Measurements from ENCODE around the gene RFX7.
A peak's percentile ranks its signal among the peaks of the same experiment; 100 is the strongest.

Gene RFX7

DNA sequence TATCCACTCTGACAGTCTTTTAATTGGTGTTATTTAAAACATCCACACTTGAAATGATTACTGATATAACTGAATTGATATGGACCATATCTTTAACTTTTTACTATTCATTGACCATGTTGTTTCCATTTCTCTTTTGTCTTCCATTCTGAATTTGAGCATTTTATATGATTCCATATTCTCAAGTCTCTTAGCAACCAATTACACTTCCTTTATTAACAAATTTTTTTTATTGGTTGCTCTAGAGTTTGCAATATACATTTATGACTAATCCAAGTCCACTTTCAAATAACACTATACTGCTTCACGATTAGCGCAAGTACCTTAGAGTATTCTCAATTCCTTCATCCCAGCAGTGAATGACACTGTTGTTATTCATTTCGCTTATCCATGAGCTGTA lies 16.4 kb downstream of the RFX7 start:
- no peaks in the 10 kb centered on the region for H3K4me1 ChIP-seq (ENCODE audit: control insufficient read depth, insufficient read depth, low read length, poor library complexity, severe bottlenecking)
- WGBS, 2 experiments (ENCODE audit: insufficient coverage in 2 of 2): 70% methylated on average over 2 of the region's 3 CpGs; no CpG with 5 or more reads in 1 of the 2 experiments
- H3K27ac ChIP-seq (ENCODE audit: low read depth, low read length, severe bottlenecking): no peak overlapping the region
- no peak overlapping the region for H3K4me3 ChIP-seq (ENCODE audit: extremely low read depth, insufficient read depth, low read length, poor library complexity, severe bottlenecking)
- peaks cover 40% of the 10 kb centered on the region for H3K9me3 ChIP-seq (ENCODE audit: control insufficient read depth, low read length)
- H3K36me3 ChIP-seq (ENCODE audit: control insufficient read depth, insufficient read depth, low read length): peaks cover 61% of the 10 kb centered on the region

DNA sequence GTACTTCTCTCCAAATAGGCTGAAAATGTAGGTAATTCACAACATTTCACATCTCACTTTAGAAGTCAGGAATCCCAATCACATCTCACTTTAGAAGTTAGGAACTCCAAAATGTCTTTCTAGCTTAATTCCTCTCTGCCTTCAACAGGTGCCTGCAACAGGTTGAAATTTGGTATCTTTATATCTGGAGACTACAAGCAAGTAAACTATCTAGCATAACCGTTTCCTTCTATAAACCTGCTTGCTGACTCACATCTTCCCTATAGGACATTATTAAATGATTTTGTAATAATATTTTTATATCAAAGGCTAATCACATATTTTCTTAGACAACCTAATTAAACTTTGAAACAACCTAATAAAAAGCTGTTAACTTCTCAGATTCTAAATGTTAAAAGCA lies 18.2 kb downstream of the RFX7 start:
- H3K27ac ChIP-seq (ENCODE audit: low read depth, low read length, severe bottlenecking): no peak overlapping the region
- H3K36me3 ChIP-seq (ENCODE audit: control insufficient read depth, insufficient read depth, low read length): peaks cover 43% of the 10 kb centered on the region
- no CpG with 5 or more reads among the region's 1 CpG for WGBS, 2 experiments (ENCODE audit: insufficient coverage in 2 of 2)
- H3K9me3 ChIP-seq (ENCODE audit: control insufficient read depth, low read length): peaks cover 30% of the 10 kb centered on the region
- H3K4me3 ChIP-seq (ENCODE audit: extremely low read depth, insufficient read depth, low read length, poor library complexity, severe bottlenecking): no peak overlapping the region
- no peaks in the 10 kb centered on the region for H3K4me1 ChIP-seq (ENCODE audit: control insufficient read depth, insufficient read depth, low read length, poor library complexity, severe bottlenecking)

DNA sequence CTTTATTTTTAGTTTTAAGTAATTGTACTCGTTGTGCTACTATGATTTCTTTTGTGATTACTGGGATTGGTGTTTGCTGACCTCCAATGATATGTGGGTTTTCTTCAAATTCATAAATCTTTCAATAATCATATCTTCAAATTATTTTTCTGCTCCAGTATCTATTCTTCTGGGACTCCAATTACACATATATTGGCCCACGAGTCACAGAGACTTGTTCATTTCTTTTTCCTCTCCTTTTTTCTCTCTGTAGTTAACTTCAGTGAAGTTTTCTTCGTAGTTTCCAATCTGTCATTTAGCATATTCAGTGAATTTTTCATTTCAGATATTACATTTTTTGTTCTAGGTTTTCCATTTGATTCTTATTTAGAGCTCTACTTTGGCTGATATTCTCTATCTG lies 21.4 kb downstream of the RFX7 start:
- 100% methylated on average over 1 of the region's 3 CpGs; no CpG with 5 or more reads in 1 of the 2 experiments for WGBS, 2 experiments (ENCODE audit: insufficient coverage in 2 of 2)
- Histone ChIP-seq H3K27ac (ENCODE audit: low read depth, low read length, severe bottlenecking) (no peak overlapping the region), H3K9me3 (ENCODE audit: control insufficient read depth, low read length) (peaks cover 10% of the 10 kb centered on the region), H3K4me1 (ENCODE audit: control insufficient read depth, insufficient read depth, low read length, poor library complexity, severe bottlenecking) (no peaks in the 10 kb centered on the region), H3K36me3 (ENCODE audit: control insufficient read depth, insufficient read depth, low read length) (peaks cover 32% of the 10 kb centered on the region), H3K4me3 (ENCODE audit: extremely low read depth, insufficient read depth, low read length, poor library complexity, severe bottlenecking) (no peak overlapping the region)

GRCh38 chr15:56217341-56217740 lies 26.3 kb downstream of the RFX7 start:
- H3K36me3 ChIP-seq (ENCODE audit: control insufficient read depth, insufficient read depth, low read length): peaks cover 18% of the 10 kb centered on the region
- H3K4me1 ChIP-seq (ENCODE audit: control insufficient read depth, insufficient read depth, low read length, poor library complexity, severe bottlenecking): no peaks in the 10 kb centered on the region
- H3K27ac ChIP-seq (ENCODE audit: low read depth, low read length, severe bottlenecking): no peak overlapping the region
- H3K9me3 ChIP-seq (ENCODE audit: control insufficient read depth, low read length): no peaks in the 10 kb centered on the region
- no peak overlapping the region for H3K4me3 ChIP-seq (ENCODE audit: extremely low read depth, insufficient read depth, low read length, poor library complexity, severe bottlenecking)

DNA sequence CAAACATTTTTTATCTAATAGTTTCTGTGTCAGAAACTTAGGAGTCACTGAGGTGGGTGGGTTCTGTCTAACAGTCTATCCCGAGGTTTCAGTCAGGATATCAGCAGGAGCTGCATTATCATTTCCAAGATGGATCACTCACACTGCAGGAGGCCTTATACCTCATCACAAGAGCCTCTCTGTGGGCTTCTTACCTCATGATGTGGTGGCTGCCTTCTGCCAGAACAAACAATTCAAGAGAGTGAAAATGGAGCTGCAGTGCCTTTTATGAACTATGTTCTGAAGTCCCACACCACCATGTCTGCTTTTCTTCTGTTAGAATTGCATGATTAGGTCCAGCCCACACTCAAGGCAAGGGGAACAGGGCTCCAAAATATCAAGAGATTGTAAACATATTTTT lies 27.9 kb downstream of the RFX7 start:
- H3K4me3 ChIP-seq (ENCODE audit: extremely low read depth, insufficient read depth, low read length, poor library complexity, severe bottlenecking): no peak overlapping the region
- H3K4me1 ChIP-seq (ENCODE audit: control insufficient read depth, insufficient read depth, low read length, poor library complexity, severe bottlenecking): no peaks in the 10 kb centered on the region
- no peaks in the 10 kb centered on the region for H3K9me3 ChIP-seq (ENCODE audit: control insufficient read depth, low read length)
- 0% methylated on average over 1 of the region's 1 CpG; no CpG with 5 or more reads in 1 of the 2 experiments for whole genome bisulfite sequencing, 2 experiments (ENCODE audit: insufficient coverage in 2 of 2)
- H3K36me3 ChIP-seq (ENCODE audit: control insufficient read depth, insufficient read depth, low read length): peaks cover 28% of the 10 kb centered on the region
- H3K27ac ChIP-seq (ENCODE audit: low read depth, low read length, severe bottlenecking): no peak overlapping the region

- Histone ChIP-seq H3K9me3 (ENCODE audit: control insufficient read depth, low read length) (no peaks in the 10 kb centered on the region), H3K36me3 (ENCODE audit: control insufficient read depth, insufficient read depth, low read length) (peaks cover 16% of the 10 kb centered on the region), H3K4me1 (ENCODE audit: control insufficient read depth, insufficient read depth, low read length, poor library complexity, severe bottlenecking) (no peaks in the 10 kb centered on the region), H3K4me3 (ENCODE audit: extremely low read depth, insufficient read depth, low read length, poor library complexity, severe bottlenecking) (no peak overlapping the region), H3K27ac (ENCODE audit: low read depth, low read length, severe bottlenecking) (no peak overlapping the region)
- WGBS, 2 experiments (ENCODE audit: insufficient coverage in 2 of 2): 100% methylated on average over 1 of the region's 4 CpGs; no CpG with 5 or more reads in 1 of the 2 experiments
These were observed 31.6 kb downstream of the RFX7 start for GRCh38 chr15:56211960-56212550.

GRCh38 chr15:56211064-56211463 lies 32.6 kb downstream of the RFX7 start:
- Histone ChIP-seq H3K36me3 (ENCODE audit: control insufficient read depth, insufficient read depth, low read length) (peaks cover 16% of the 10 kb centered on the region), H3K27ac (ENCODE audit: low read depth, low read length, severe bottlenecking) (no peak overlapping the region), H3K4me1 (ENCODE audit: control insufficient read depth, insufficient read depth, low read length, poor library complexity, severe bottlenecking) (no peaks in the 10 kb centered on the region), H3K9me3 (ENCODE audit: control insufficient read depth, low read length) (no peaks in the 10 kb centered on the region), H3K4me3 (ENCODE audit: extremely low read depth, insufficient read depth, low read length, poor library complexity, severe bottlenecking) (no peak overlapping the region)

DNA sequence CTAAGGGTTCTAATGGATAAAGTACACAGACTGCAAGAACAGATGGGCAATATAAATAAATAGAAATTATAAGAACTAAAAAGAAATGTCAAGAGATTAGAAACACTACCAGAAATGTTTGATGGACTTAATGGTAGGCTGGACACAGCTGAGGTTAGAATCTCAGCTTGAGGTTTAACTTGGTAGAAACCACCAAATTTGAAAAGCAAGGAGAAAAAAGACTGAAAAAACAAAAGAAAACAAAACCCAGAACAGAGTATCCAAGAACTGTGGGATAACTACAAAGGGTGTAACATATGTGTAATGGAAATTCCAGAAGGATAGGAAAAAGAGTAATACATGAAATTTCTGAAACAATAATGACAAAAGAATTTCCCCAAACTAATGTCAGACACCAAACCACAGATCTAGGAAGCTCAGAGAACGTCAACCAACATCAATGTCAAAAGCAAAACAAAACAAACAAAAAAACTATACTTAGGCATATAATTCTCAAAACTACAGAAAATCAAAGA lies 35.0 kb downstream of the RFX7 start:
- H3K4me3 ChIP-seq (ENCODE audit: extremely low read depth, insufficient read depth, low read length, poor library complexity, severe bottlenecking): no peak overlapping the region
- no CpG with 5 or more reads among the region's 1 CpG for WGBS, 2 experiments (ENCODE audit: insufficient coverage in 2 of 2)
- H3K27ac ChIP-seq (ENCODE audit: low read depth, low read length, severe bottlenecking): no peak overlapping the region
- no peaks in the 10 kb centered on the region for H3K9me3 ChIP-seq (ENCODE audit: control insufficient read depth, low read length)
- H3K36me3 ChIP-seq (ENCODE audit: control insufficient read depth, insufficient read depth, low read length): peaks cover 11% of the 10 kb centered on the region
- peaks cover 13% of the 10 kb centered on the region for H3K4me1 ChIP-seq (ENCODE audit: control insufficient read depth, insufficient read depth, low read length, poor library complexity, severe bottlenecking)

DNA sequence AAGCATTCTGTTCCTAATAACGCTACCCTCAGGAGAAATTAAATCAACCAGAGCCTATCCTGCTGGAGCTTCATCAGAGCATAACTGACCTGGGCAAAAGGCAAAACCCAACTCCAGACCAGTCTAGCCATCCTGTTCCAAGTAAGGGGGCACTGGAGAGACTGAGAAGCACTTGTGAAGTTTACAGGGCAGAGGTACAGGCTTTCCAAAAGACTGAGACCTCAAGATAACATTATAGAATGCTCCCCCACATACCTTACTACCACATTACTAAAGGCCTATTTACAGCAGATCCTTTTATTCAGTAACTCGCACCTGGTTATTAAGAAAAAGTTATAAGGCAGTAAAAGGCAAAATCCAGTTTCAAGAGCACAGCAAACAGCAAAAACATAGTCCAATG lies 35.5 kb downstream of the RFX7 start:
- H3K9me3 ChIP-seq (ENCODE audit: control insufficient read depth, low read length): no peaks in the 10 kb centered on the region
- peaks cover 13% of the 10 kb centered on the region for H3K4me1 ChIP-seq (ENCODE audit: control insufficient read depth, insufficient read depth, low read length, poor library complexity, severe bottlenecking)
- H3K36me3 ChIP-seq (ENCODE audit: control insufficient read depth, insufficient read depth, low read length): peaks cover 11% of the 10 kb centered on the region
- H3K4me3 ChIP-seq (ENCODE audit: extremely low read depth, insufficient read depth, low read length, poor library complexity, severe bottlenecking): no peak overlapping the region
- peak overlapping the region; percentile 6 for H3K27ac ChIP-seq (ENCODE audit: low read depth, low read length, severe bottlenecking)
- WGBS, 2 experiments (ENCODE audit: insufficient coverage in 2 of 2): no CpG with 5 or more reads among the region's 2 CpGs

DNA sequence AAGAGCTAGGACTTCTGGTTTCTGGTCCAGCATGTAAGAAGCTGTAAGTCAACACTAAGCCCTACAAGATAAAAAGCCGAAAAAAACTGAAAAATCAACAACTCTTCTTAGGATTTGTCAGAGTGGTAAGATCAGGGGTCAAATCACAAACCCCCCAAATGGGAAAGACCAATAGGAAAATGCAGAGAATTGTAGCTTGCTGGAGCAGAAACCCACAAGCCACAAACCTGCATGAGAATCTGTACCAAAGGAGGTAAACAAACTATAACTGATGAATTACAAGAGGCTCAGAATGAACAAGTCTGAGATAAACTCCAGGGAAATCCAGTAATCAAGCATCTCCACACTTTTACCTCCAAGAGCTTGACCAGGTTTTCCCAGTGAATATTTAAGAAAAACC lies 36.0 kb downstream of the RFX7 start:
- WGBS, 2 experiments (ENCODE audit: insufficient coverage in 2 of 2): no CpG with 5 or more reads among the region's 1 CpG
- H3K9me3 ChIP-seq (ENCODE audit: control insufficient read depth, low read length): no peaks in the 10 kb centered on the region
- H3K27ac ChIP-seq (ENCODE audit: low read depth, low read length, severe bottlenecking): no peak overlapping the region
- H3K4me3 ChIP-seq (ENCODE audit: extremely low read depth, insufficient read depth, low read length, poor library complexity, severe bottlenecking): no peak overlapping the region
- H3K36me3 ChIP-seq (ENCODE audit: control insufficient read depth, insufficient read depth, low read length): peaks cover 15% of the 10 kb centered on the region
- peaks cover 13% of the 10 kb centered on the region for H3K4me1 ChIP-seq (ENCODE audit: control insufficient read depth, insufficient read depth, low read length, poor library complexity, severe bottlenecking)

GRCh38 chr15:56207092-56207491 lies 36.6 kb downstream of the RFX7 start:
- Histone ChIP-seq H3K27ac (ENCODE audit: low read depth, low read length, severe bottlenecking) (no peak overlapping the region), H3K9me3 (ENCODE audit: control insufficient read depth, low read length) (no peaks in the 10 kb centered on the region), H3K4me1 (ENCODE audit: control insufficient read depth, insufficient read depth, low read length, poor library complexity, severe bottlenecking) (peaks cover 13% of the 10 kb centered on the region), H3K36me3 (ENCODE audit: control insufficient read depth, insufficient read depth, low read length) (peaks cover 17% of the 10 kb centered on the region), H3K4me3 (ENCODE audit: extremely low read depth, insufficient read depth, low read length, poor library complexity, severe bottlenecking) (no peak overlapping the region)
